Naive thymus-derived CD4-positive, alpha-beta T cell (primary cell): Measurements from ENCODE around the gene WDTC1. TPM values are rescaled to one million over a fixed set of nuclear protein-coding genes. Genes with fewer than 3 reads are reported as not detected.
"Not testable (repeated sequence)": the region's sequence is repeated elsewhere in the genome, so short reads cannot be mapped to it uniquely, and the experiment has no call there.

ENCODE experiments used
- ATAC-seq: fragments of 150-1000 bp; cut with Tn5 transposase; 2 replicates; pipeline ENCODE4 v1.10.0; 2021; ENCODE audit warnings: mild to moderate bottlenecking, moderate library complexity
- CTCF ChIA-PET: fragments of 350-600 bp; sonication (Branson Sonifier 250); formaldehyde crosslinking; loops from one replicate; lab custom pipeline; 2021; ENCODE audit warnings: antibody characterized with exemption; lab: Charles Lee
- POLR2A ChIA-PET: fragments of 350-600 bp; sonication (Branson Sonifier 250); formaldehyde crosslinking; loops from one replicate; lab custom pipeline; 2021; ENCODE audit warnings: antibody characterized with exemption, inconsistent platforms; lab: Charles Lee
- DNase-seq, 9 donors: peaks; one replicate each; pipeline versions ENCODE4 v3.0.0 to v3.0.0-alpha.2; 2020 to 2022; ENCODE audit warnings: mixed read lengths in 1 of 9
- H3K27ac ChIP-seq: one replicate; pipeline ENCODE4 v1.7.0; 2013; ENCODE audit warnings: mild to moderate bottlenecking, low read depth, low read length, moderate library complexity
- H3K27me3 ChIP-seq, 2 donors: one replicate each; pipeline ENCODE4 v1.7.0; 2013; ENCODE audit warnings: low read length in 2 of 2, mild to moderate bottlenecking in 2 of 2, moderate library complexity in 2 of 2; ENCODE audit not compliant: control insufficient read depth in 2 of 2, insufficient read depth in 2 of 2
- H3K36me3 ChIP-seq, 3 experiments: 1 replicate in 2 of 3; 2 replicates in 1 of 3; pipeline ENCODE4 v1.7.0; 2013; ENCODE audit warnings: low read length in 3 of 3, mild to moderate bottlenecking in 3 of 3, moderate library complexity in 1 of 3; ENCODE audit not compliant: insufficient read depth in 3 of 3, control insufficient read depth in 2 of 3
- H3K4me1 ChIP-seq, 2 donors: one replicate each; pipeline ENCODE4 v1.7.0; 2013; ENCODE audit warnings: low read length in 2 of 2, mild to moderate bottlenecking in 2 of 2, moderate library complexity in 1 of 2; ENCODE audit not compliant: control insufficient read depth in 2 of 2, insufficient read depth in 2 of 2
- H3K4me3 ChIP-seq: 2 replicates; pipeline ENCODE4 v1.7.0; 2013; ENCODE audit warnings: mild to moderate bottlenecking, low read length
- H3K9me3 ChIP-seq, 3 experiments: 1 replicate in 2 of 3; 2 replicates in 1 of 3; pipeline ENCODE4 v1.7.0; 2013; ENCODE audit warnings: low read length in 3 of 3; ENCODE audit not compliant: control insufficient read depth in 2 of 3
- H3K27ac Mint-ChIP-seq, 9 donors: one replicate each; pipeline ENCODE4 v1.8.0; 2020 to 2022; ENCODE audit warnings: mixed read lengths in 9 of 9, mild to moderate bottlenecking in 8 of 9, moderate library complexity in 5 of 9, inconsistent platforms in 2 of 9
- H3K27me3 Mint-ChIP-seq, 5 donors: one replicate each; pipeline ENCODE4 v1.8.0; 2021 to 2022; ENCODE audit warnings: mixed read lengths in 5 of 5, mild to moderate bottlenecking in 1 of 5
- H3K36me3 Mint-ChIP-seq, 5 donors: one replicate each; pipeline ENCODE4 v1.8.0; 2020 to 2022; ENCODE audit warnings: mixed read lengths in 5 of 5, mild to moderate bottlenecking in 3 of 5, inconsistent platforms in 1 of 5
- H3K4me1 Mint-ChIP-seq, 7 donors: one replicate each; pipeline ENCODE4 v1.8.0; 2020 to 2022; ENCODE audit warnings: mixed read lengths in 7 of 7, mild to moderate bottlenecking in 3 of 7, inconsistent platforms in 1 of 7
- H3K4me3 Mint-ChIP-seq, 10 donors: one replicate each; pipeline ENCODE4 v1.8.0; 2020 to 2022; ENCODE audit warnings: mild to moderate bottlenecking in 10 of 10, mixed read lengths in 10 of 10, moderate library complexity in 6 of 10, inconsistent platforms in 2 of 10
- H3K9me3 Mint-ChIP-seq, 11 donors: one replicate each; pipeline ENCODE4 v1.8.0; 2020 to 2022; ENCODE audit warnings: mixed read lengths in 11 of 11, mild to moderate bottlenecking in 4 of 11, inconsistent platforms in 1 of 11, moderate library complexity in 1 of 11
- intact Hi-C, 2 donors: fragments of 100-400 bp; cut with micrococcal nuclease; formaldehyde crosslinking; loops; one replicate each; pipeline ENCODE4 v1.15.1; 2023
- polyA plus RNA-seq, 2 donors: library from polyadenylated mRNA; unstranded; fragments of 300-500 nt; fragmentation: Illumina TruSeq; gene quantifications; one replicate each; pipeline ENCODE4 v1.2.3, GENCODE V29; 2021
- total RNA-seq, 6 experiments: library from RNA in 5 of 6; stranded (reverse) in 5 of 6; gene quantifications; 1 replicate in 5 of 6; 2 replicates in 1 of 6; pipeline ENCODE4 v1.2.3 and lab custom pipeline; 2021 to 2026

Gene WDTC1
- total and polyA plus RNA-seq, 7 experiments from 2014 or later = 5.8 to 59.0 (median 35.3) TPM

- H3K4me1 ChIP-seq, H3K27me3 ChIP-seq, H3K36me3 ChIP-seq, H3K27ac ChIP-seq, CTCF ChIA-PET, H3K4me3 ChIP-seq, DNase-seq, H3K9me3 Mint-ChIP-seq, H3K4me1 Mint-ChIP-seq, H3K36me3 Mint-ChIP-seq, H3K27ac Mint-ChIP-seq, ATAC-seq, H3K9me3 ChIP-seq, H3K4me3 Mint-ChIP-seq, intact Hi-C loops: not testable (repeated sequence)
- peaks cover 0 to 11% (median 3%) of the 10 kb centered on the region in 5 donors for H3K27me3 Mint-ChIP-seq
- POLR2A ChIA-PET = interaction anchor here (0.6 kb wide), 1 partner anchor 56 kb away, joined by 5 read pairs; no protein-coding TSS in a partner anchor
These were observed 27.2 kb upstream of the WDTC1 start for GRCh38 chr1:27207238-27207637.

DNA sequence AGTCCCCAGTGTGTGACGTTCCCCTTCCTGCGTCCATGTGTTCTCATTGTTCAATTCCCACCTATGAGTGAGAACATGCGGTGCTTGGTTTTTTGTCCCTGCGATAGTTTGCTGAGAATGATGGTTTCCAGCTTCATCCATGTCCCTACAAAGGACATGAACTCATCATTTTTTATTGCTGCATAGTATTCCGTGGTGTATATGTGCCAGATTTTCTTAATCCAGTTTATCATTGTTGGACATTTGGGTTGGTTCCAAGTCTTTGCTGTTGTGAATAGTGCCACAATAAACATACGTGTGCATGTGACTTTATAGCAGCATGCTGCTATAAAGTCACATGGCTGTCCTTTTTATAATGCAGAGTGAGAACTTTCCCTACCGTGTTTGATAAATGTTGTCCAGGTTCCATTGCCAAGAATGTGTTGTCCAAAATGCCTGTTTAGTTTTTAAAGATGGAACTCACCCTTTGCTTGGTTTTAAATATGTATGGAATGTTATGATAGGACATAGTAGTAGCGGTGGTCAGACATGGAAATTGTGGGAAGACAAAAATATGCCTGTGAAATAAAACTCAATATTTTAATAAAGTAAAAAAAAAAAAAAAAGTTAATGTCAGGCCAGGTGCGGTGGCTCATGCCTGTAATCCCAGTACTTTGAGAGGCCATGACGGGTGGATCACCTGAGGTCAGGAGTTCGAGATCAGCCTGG, 26.1 kb upstream of the WDTC1 start:
- CTCF ChIA-PET, H3K36me3 ChIP-seq, DNase-seq, H3K4me1 ChIP-seq, H3K9me3 Mint-ChIP-seq, H3K4me1 Mint-ChIP-seq, H3K9me3 ChIP-seq, H3K4me3 ChIP-seq, H3K27me3 ChIP-seq, H3K4me3 Mint-ChIP-seq, H3K27ac Mint-ChIP-seq, ATAC-seq, H3K36me3 Mint-ChIP-seq, H3K27ac ChIP-seq, intact Hi-C loops, POLR2A ChIA-PET: not testable (repeated sequence)
- peaks cover 0 to 11% (median 3%) of the 10 kb centered on the region in 5 donors for H3K27me3 Mint-ChIP-seq

- ATAC-seq (no peak), DNase-seq (no peak)
- ChIA-PET CTCF (interaction anchor here (0.6 kb wide), 1 partner anchor 41 kb away, joined by 3 read pairs; no protein-coding TSS in a partner anchor), POLR2A (interaction anchor here (0.6 kb wide), 1 partner anchor 61 kb away, joined by 3 read pairs; no protein-coding TSS in a partner anchor)
- no peak overlapping the region for H3K27ac Mint-ChIP-seq
- H3K4me1 Mint-ChIP-seq = peaks cover 0 to 12% (median 10%) of the 10 kb centered on the region in 7 donors
- H3K27me3 Mint-ChIP-seq = peaks cover 0 to 8% (median 0%) of the 10 kb centered on the region in 5 donors
- Histone ChIP-seq H3K27me3 (no peaks in the 10 kb centered on the region), H3K4me1 (no peaks in the 10 kb centered on the region), H3K27ac (no peak overlapping the region), H3K9me3 (no peaks in the 10 kb centered on the region), H3K36me3 (no peaks in the 10 kb centered on the region), H3K4me3 (no peak overlapping the region)
- H3K9me3 Mint-ChIP-seq = no peaks in the 10 kb centered on the region
- H3K36me3 Mint-ChIP-seq = no peaks in the 10 kb centered on the region
- H3K4me3 Mint-ChIP-seq = no peak overlapping the region
- intact Hi-C loops = no loop called here
These were observed 18.0 kb upstream of the WDTC1 start for GRCh38 chr1:27216466-27216865.

DNA sequence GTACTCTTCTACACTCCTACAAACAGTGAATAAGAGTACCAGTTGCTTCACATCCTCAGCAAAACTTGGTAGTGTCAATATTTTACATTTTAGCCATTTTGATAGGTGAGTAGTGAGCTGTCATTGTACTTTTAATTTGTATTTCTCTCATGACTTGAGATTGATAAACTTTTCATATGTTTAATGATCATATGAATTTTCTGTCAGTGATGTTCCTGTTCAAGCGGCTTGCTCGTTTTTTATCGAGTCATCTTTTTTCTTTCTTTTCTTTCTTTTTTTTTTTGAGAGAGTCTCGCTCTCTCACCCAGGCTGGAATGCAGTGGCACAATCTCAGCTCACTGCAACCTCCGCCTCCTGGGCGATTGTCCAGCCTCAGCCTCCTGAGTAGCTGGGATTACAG, 17.0 kb upstream of the WDTC1 start:
- H3K4me3 Mint-ChIP-seq = no peak overlapping the region
- no peaks in the 10 kb centered on the region for H3K36me3 ChIP-seq
- ATAC-seq (no peak), DNase-seq (no peak)
- H3K27ac ChIP-seq = no peak overlapping the region
- peaks cover 0 to 8% (median 0%) of the 10 kb centered on the region in 5 donors for H3K27me3 Mint-ChIP-seq
- H3K4me1 Mint-ChIP-seq = peaks cover 0 to 12% (median 10%) of the 10 kb centered on the region in 7 donors
- no peaks in the 10 kb centered on the region for H3K36me3 Mint-ChIP-seq
- no peaks in the 10 kb centered on the region for H3K9me3 Mint-ChIP-seq
- ChIA-PET CTCF (interaction anchor here (0.6 kb wide), 1 partner anchor 27 kb away, joined by 3 read pairs; no protein-coding TSS in a partner anchor), POLR2A (interaction anchor here (0.7 kb wide), 1 partner anchor 107 kb away, joined by 4 read pairs; no protein-coding TSS in a partner anchor)
- no peak overlapping the region for H3K4me3 ChIP-seq
- no peaks in the 10 kb centered on the region for H3K9me3 ChIP-seq
- no peaks in the 10 kb centered on the region for H3K4me1 ChIP-seq
- no peaks in the 10 kb centered on the region for H3K27me3 ChIP-seq
- no peak overlapping the region for H3K27ac Mint-ChIP-seq
- intact Hi-C loops = no loop called here

DNA sequence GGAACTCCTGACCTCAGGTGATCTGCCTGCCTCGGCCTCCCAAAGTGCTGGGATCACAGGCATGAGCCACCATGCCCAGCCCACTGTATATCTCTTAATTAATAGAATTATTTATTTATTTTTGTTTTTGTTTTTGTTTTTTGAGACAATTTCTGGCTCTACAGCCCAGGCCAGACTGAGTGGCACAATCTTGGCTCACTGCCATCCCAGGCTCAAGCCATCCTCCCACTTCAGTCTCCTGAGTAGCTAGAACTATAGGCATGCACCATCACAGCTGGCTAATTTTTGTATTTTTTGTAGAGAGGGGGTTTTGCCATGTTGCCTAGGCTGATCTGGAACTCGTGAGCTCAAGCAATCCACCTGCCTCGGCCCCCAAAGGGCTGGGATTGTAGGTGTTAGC, 15.7 kb upstream of the WDTC1 start:
- Mint-ChIP-seq H3K36me3 (no peaks in the 10 kb centered on the region), H3K4me1 (peaks cover 0 to 12% (median 10%) of the 10 kb centered on the region in 7 donors), H3K9me3 (no peaks in the 10 kb centered on the region), H3K27me3 (peaks cover 0 to 8% (median 0%) of the 10 kb centered on the region in 5 donors), H3K4me3 (no peak overlapping the region), H3K27ac (no peak overlapping the region)
- intact Hi-C loops = no loop called here
- H3K27ac ChIP-seq = no peak overlapping the region
- H3K27me3 ChIP-seq = no peaks in the 10 kb centered on the region
- DNase-seq (no peak), ATAC-seq (no peak)
- ChIA-PET CTCF (interaction anchor here (0.7 kb wide), 1 partner anchor 477 kb away, joined by 3 read pairs; no protein-coding TSS in a partner anchor), POLR2A (no interaction called here)
- H3K9me3 ChIP-seq = no peaks in the 10 kb centered on the region
- H3K4me1 ChIP-seq = no peaks in the 10 kb centered on the region
- no peaks in the 10 kb centered on the region for H3K36me3 ChIP-seq
- no peak overlapping the region for H3K4me3 ChIP-seq

DNA sequence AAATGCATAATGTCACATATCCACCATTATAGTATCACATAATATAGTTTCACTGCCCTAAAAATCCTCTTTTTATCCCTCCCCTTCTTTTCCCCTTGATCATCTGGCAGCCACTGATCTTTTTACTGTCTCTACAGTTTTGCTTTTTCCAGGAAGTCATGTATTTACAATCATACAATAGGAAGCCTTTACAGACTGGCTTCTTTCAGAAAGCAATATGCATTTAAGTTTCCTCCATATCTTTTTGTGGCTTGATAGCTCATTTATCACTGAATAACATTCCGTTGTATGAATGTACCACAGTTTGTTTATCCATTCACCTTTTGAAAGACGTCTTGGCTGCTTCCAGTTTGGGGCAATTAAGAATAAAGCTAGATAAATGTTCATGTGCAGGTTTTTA, 14.3 kb upstream of the WDTC1 start:
- Mint-ChIP-seq H3K9me3 (no peaks in the 10 kb centered on the region), H3K27ac (no peak overlapping the region), H3K36me3 (no peaks in the 10 kb centered on the region), H3K27me3 (peaks cover 0 to 5% (median 0%) of the 10 kb centered on the region in 5 donors), H3K4me3 (no peak overlapping the region), H3K4me1 (peaks cover 0 to 12% (median 10%) of the 10 kb centered on the region in 7 donors)
- Histone ChIP-seq H3K9me3 (no peaks in the 10 kb centered on the region), H3K4me1 (no peaks in the 10 kb centered on the region), H3K36me3 (no peaks in the 10 kb centered on the region), H3K27me3 (no peaks in the 10 kb centered on the region), H3K4me3 (no peak overlapping the region), H3K27ac (no peak overlapping the region)
- no peak for ATAC-seq
- ChIA-PET POLR2A (no interaction called here), CTCF (interaction anchor here (1.0 kb wide), 1 partner anchor 108 kb away, joined by 3 read pairs; no protein-coding TSS in a partner anchor)
- DNase-seq = no peak
- intact Hi-C loops = no loop called here
